CD8-positive, alpha-beta memory T cell (primary cell): Measurements from ENCODE around the gene ASTN2. TPM values are rescaled to one million over a fixed set of nuclear protein-coding genes. Genes with fewer than 3 reads are reported as not detected.

Source experiments
- CTCF ChIA-PET: fragments of 350-600 bp; sonication (Branson Sonifier 250); formaldehyde crosslinking; loops from one replicate; lab custom pipeline; 2021; ENCODE audit warnings: antibody characterized with exemption; lab: Charles Lee
- POLR2A ChIA-PET: fragments of 350-600 bp; sonication (Branson Sonifier 250); formaldehyde crosslinking; loops from one replicate; lab custom pipeline; 2021; ENCODE audit warnings: antibody characterized with exemption; lab: Charles Lee
- DNase-seq, 5 donors: peaks; one replicate each; pipeline versions ENCODE4 v3.0.0 to v3.0.0-alpha.2; 2020 to 2022; ENCODE audit warnings: mixed read lengths in 1 of 5
- H3K27ac ChIP-seq: one replicate; pipeline ENCODE4 v1.7.0; 2013; ENCODE audit warnings: low read depth, mild to moderate bottlenecking, low read length, moderate library complexity
- H3K27me3 ChIP-seq: 2 replicates; pipeline ENCODE4 v1.7.0; 2013; ENCODE audit warnings: low read length, mild to moderate bottlenecking; ENCODE audit not compliant: insufficient read depth, poor library complexity, severe bottlenecking
- H3K36me3 ChIP-seq: 2 replicates; pipeline ENCODE4 v1.7.0; 2013; ENCODE audit warnings: mild to moderate bottlenecking, low read length, moderate library complexity; ENCODE audit not compliant: insufficient read depth
- H3K4me1 ChIP-seq: 2 replicates; pipeline ENCODE4 v1.7.0; 2013; ENCODE audit warnings: mild to moderate bottlenecking, low read length, moderate library complexity; ENCODE audit not compliant: insufficient read depth
- H3K4me3 ChIP-seq: 2 replicates; pipeline ENCODE4 v1.7.0; 2013; ENCODE audit warnings: mild to moderate bottlenecking, low read length
- H3K9me3 ChIP-seq: 2 replicates; pipeline ENCODE4 v1.7.0; 2013; ENCODE audit warnings: mild to moderate bottlenecking, low read length
- H3K27ac Mint-ChIP-seq, 8 donors: one replicate each; pipeline ENCODE4 v1.8.0; 2020 to 2021; ENCODE audit warnings: mixed read lengths in 8 of 8, mild to moderate bottlenecking in 6 of 8, inconsistent platforms in 3 of 8, moderate library complexity in 3 of 8
- H3K27me3 Mint-ChIP-seq, 2 donors: one replicate each; pipeline ENCODE4 v1.8.0; 2020 to 2021; ENCODE audit warnings: mixed read lengths in 2 of 2, mild to moderate bottlenecking in 1 of 2, moderate library complexity in 1 of 2
- H3K36me3 Mint-ChIP-seq, 3 donors: one replicate each; pipeline ENCODE4 v1.8.0; 2020 to 2021; ENCODE audit warnings: mixed read lengths in 3 of 3, inconsistent platforms in 1 of 3, mild to moderate bottlenecking in 1 of 3
- H3K4me1 Mint-ChIP-seq, 3 donors: one replicate each; pipeline ENCODE4 v1.8.0; 2020 to 2021; ENCODE audit warnings: mixed read lengths in 3 of 3, inconsistent platforms in 1 of 3, mild to moderate bottlenecking in 1 of 3
- H3K4me3 Mint-ChIP-seq, 7 donors: one replicate each; pipeline ENCODE4 v1.8.0; 2020 to 2021; ENCODE audit warnings: mixed read lengths in 7 of 7, mild to moderate bottlenecking in 6 of 7, moderate library complexity in 4 of 7, inconsistent platforms in 2 of 7
- H3K9me3 Mint-ChIP-seq, 5 donors: one replicate each; pipeline ENCODE4 v1.8.0; 2020 to 2022; ENCODE audit warnings: mixed read lengths in 5 of 5, mild to moderate bottlenecking in 3 of 5, moderate library complexity in 2 of 5, inconsistent platforms in 1 of 5
- polyA plus RNA-seq: library from polyadenylated mRNA; unstranded; fragments of 300-500 nt; fragmentation: Illumina TruSeq; gene quantifications from one replicate; pipeline ENCODE4 v1.2.3, GENCODE V29; 2021
- total RNA-seq, 2 experiments: library from RNA; stranded (reverse); gene quantifications; one replicate each; pipeline ENCODE4 v1.2.3, GENCODE V29; 2021

Gene ASTN2
- total and polyA plus RNA-seq, 3 experiments from 2014 or later = 4.1 to 4.8 (median 4.2) TPM

GRCh38 chr9:117453737-117454136 lies 38.9 kb upstream of the ASTN2 start:
- Histone ChIP-seq H3K4me1 (no peaks in the 10 kb centered on the region), H3K36me3 (no peaks in the 10 kb centered on the region), H3K4me3 (no peak overlapping the region), H3K27me3 (no peaks in the 10 kb centered on the region), H3K9me3 (no peaks in the 10 kb centered on the region), H3K27ac (no peak overlapping the region)
- ChIA-PET CTCF (no interaction called here), POLR2A (no interaction called here)
- Mint-ChIP-seq H3K27me3 (peaks cover 0 to 2% of the 10 kb centered on the region in 2 donors), H3K36me3 (no peaks in the 10 kb centered on the region), H3K27ac (no peak overlapping the region), H3K4me1 (no peaks in the 10 kb centered on the region), H3K4me3 (no peak overlapping the region), H3K9me3 (peaks cover 0 to 5% (median 2%) of the 10 kb centered on the region in 5 donors)
- no peak for DNase-seq

GRCh38 chr9:117451311-117451710 lies 36.5 kb upstream of the ASTN2 start:
- Histone ChIP-seq H3K9me3 (no peaks in the 10 kb centered on the region), H3K4me3 (no peak overlapping the region), H3K27ac (no peak overlapping the region), H3K4me1 (no peaks in the 10 kb centered on the region), H3K27me3 (no peaks in the 10 kb centered on the region), H3K36me3 (no peaks in the 10 kb centered on the region)
- Mint-ChIP-seq H3K4me1 (no peaks in the 10 kb centered on the region), H3K4me3 (no peak overlapping the region), H3K27me3 (peaks cover 0 to 2% of the 10 kb centered on the region in 2 donors), H3K9me3 (peaks cover 0 to 8% (median 5%) of the 10 kb centered on the region in 5 donors), H3K27ac (no peak overlapping the region), H3K36me3 (no peaks in the 10 kb centered on the region)
- ChIA-PET CTCF (no interaction called here), POLR2A (no interaction called here)
- no peak for DNase-seq

DNA sequence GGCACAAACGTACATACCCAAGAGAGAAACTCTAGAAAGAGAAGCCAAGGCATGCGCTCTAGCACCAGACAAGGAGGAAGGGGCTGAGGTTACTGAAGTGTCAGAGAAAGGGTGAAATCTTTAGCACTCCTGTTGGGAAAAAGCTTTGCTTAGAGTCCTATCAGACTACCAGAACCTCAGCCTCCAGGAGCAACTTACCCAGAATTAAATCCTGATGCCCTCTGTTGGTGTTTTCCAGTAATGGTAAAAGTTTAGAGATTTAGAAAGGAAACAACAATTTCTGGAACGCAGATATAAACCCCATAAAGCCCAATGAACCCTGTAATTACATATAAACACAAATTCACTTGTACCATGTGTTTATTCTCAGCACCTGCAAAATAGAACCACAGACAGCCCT lies 33.2 kb upstream of the ASTN2 start:
- H3K36me3 ChIP-seq = no peaks in the 10 kb centered on the region
- no peaks in the 10 kb centered on the region for H3K27me3 Mint-ChIP-seq
- H3K4me3 Mint-ChIP-seq = no peak overlapping the region
- H3K4me3 ChIP-seq = no peak overlapping the region
- H3K27ac ChIP-seq = no peak overlapping the region
- no peaks in the 10 kb centered on the region for H3K36me3 Mint-ChIP-seq
- DNase-seq = no peak
- H3K4me1 ChIP-seq = no peaks in the 10 kb centered on the region
- no peaks in the 10 kb centered on the region for H3K4me1 Mint-ChIP-seq
- POLR2A ChIA-PET = no interaction called here
- peaks cover 0 to 8% (median 0%) of the 10 kb centered on the region in 5 donors for H3K9me3 Mint-ChIP-seq
- no peaks in the 10 kb centered on the region for H3K27me3 ChIP-seq
- H3K9me3 ChIP-seq = no peaks in the 10 kb centered on the region
- CTCF ChIA-PET = no interaction called here
- no peak overlapping the region for H3K27ac Mint-ChIP-seq

DNA sequence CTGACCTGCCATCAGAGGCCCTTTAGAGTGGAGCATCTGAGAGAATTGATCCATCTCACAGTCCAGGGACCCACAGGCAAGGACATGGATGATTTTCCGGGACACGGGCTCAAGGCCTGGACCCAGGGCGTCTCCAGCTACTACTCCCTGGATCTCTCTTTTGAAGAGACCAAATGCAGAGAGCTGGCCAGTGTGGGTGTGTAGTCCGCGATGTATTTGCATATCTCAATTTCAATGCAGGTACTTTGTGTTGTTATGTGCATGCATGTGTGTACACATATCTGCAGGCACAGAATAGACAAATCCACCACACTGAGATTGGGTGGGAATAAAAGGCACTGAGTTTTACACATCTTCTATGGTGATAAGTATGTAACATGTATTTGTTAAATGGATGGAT lies 30.8 kb upstream of the ASTN2 start:
- H3K9me3 ChIP-seq = no peaks in the 10 kb centered on the region
- ChIA-PET POLR2A (no interaction called here), CTCF (no interaction called here)
- Mint-ChIP-seq H3K4me1 (no peaks in the 10 kb centered on the region), H3K4me3 (no peak overlapping the region), H3K27ac (no peak overlapping the region), H3K9me3 (peaks cover 0 to 10% (median 2%) of the 10 kb centered on the region in 5 donors), H3K36me3 (no peaks in the 10 kb centered on the region), H3K27me3 (no peaks in the 10 kb centered on the region)
- no peaks in the 10 kb centered on the region for H3K4me1 ChIP-seq
- no peak overlapping the region for H3K4me3 ChIP-seq
- no peak for DNase-seq
- no peaks in the 10 kb centered on the region for H3K36me3 ChIP-seq
- H3K27ac ChIP-seq = no peak overlapping the region
- no peaks in the 10 kb centered on the region for H3K27me3 ChIP-seq

GRCh38 chr9:117444501-117444900 lies 29.6 kb upstream of the ASTN2 start:
- POLR2A ChIA-PET = no interaction called here
- Mint-ChIP-seq H3K4me3 (no peak overlapping the region), H3K4me1 (no peaks in the 10 kb centered on the region), H3K9me3 (peaks cover 0 to 10% (median 3%) of the 10 kb centered on the region in 5 donors), H3K27me3 (no peaks in the 10 kb centered on the region), H3K27ac (no peak overlapping the region), H3K36me3 (no peaks in the 10 kb centered on the region)
- no peak for DNase-seq
- Histone ChIP-seq H3K36me3 (no peaks in the 10 kb centered on the region), H3K27ac (no peak overlapping the region), H3K27me3 (no peaks in the 10 kb centered on the region), H3K4me3 (no peak overlapping the region), H3K4me1 (no peaks in the 10 kb centered on the region), H3K9me3 (no peaks in the 10 kb centered on the region)
- CTCF ChIA-PET = no interaction called here

DNA sequence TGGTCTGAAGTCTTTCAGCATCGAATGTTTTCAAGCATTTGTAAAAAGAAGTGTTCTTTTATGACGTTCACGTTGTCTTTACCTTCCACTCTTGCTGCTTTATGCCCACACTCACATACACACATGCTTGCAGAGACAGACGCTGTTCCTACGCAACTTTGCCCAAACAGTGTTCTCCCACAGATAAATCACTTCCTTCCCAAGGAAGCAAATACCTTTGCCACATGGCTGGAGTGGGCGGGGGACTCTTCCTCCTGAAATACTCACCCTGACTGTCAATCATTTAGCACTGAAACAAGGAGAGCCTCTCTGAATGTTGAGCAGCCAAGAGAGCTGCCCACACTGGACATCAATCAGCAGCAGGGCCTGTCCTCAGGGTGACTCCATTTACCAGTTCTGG lies 22.4 kb upstream of the ASTN2 start:
- Mint-ChIP-seq H3K27ac (no peak overlapping the region), H3K4me1 (no peaks in the 10 kb centered on the region), H3K27me3 (no peaks in the 10 kb centered on the region), H3K36me3 (no peaks in the 10 kb centered on the region), H3K9me3 (peaks cover 0 to 10% (median 3%) of the 10 kb centered on the region in 5 donors), H3K4me3 (no peak overlapping the region)
- no peaks in the 10 kb centered on the region for H3K27me3 ChIP-seq
- ChIA-PET CTCF (no interaction called here), POLR2A (no interaction called here)
- DNase-seq = no peak
- no peak overlapping the region for H3K4me3 ChIP-seq
- H3K9me3 ChIP-seq = no peaks in the 10 kb centered on the region
- H3K27ac ChIP-seq = no peak overlapping the region
- no peaks in the 10 kb centered on the region for H3K36me3 ChIP-seq
- H3K4me1 ChIP-seq = no peaks in the 10 kb centered on the region

DNA sequence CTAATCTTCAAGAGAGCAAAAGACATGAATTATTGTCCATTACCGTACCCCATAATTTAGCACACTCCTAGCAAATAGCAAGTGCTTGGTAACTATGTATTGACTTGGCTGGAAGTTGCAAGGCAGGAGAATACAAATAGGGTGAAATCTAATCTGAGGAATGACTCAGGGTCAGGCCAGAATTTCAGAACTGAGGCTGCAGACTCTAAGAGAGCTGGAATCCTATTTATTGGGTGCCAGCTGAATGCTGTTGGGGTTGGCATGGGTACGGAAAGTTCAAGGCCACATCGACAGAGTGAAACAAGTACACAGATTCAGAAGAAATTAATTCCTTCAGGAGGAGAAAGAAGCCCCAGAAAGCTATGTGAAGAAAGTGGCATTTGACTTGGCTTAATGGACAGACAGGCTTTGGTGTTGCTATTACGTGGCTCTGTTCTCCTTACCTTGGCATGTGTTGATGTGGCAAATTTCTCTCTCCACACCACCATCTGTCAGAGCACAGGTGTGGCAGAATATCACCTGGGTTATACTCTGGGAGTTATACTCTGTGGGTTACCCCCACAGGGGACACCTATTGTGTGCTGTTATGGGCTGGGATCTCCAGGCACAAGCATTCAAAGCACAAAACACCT lies 20.9 kb upstream of the ASTN2 start:
- CTCF ChIA-PET = no interaction called here
- Histone ChIP-seq H3K4me1 (no peaks in the 10 kb centered on the region), H3K27me3 (no peaks in the 10 kb centered on the region), H3K36me3 (no peaks in the 10 kb centered on the region), H3K27ac (no peak overlapping the region), H3K9me3 (no peaks in the 10 kb centered on the region), H3K4me3 (no peak overlapping the region)
- H3K4me1 Mint-ChIP-seq = no peaks in the 10 kb centered on the region
- no peak for DNase-seq
- no peaks in the 10 kb centered on the region for H3K36me3 Mint-ChIP-seq
- no peak overlapping the region for H3K27ac Mint-ChIP-seq
- H3K4me3 Mint-ChIP-seq = no peak overlapping the region
- H3K27me3 Mint-ChIP-seq = no peaks in the 10 kb centered on the region
- H3K9me3 Mint-ChIP-seq = peaks cover 0 to 14% (median 3%) of the 10 kb centered on the region in 5 donors
- POLR2A ChIA-PET = no interaction called here

- Histone ChIP-seq H3K27ac (no peak overlapping the region), H3K36me3 (no peaks in the 10 kb centered on the region), H3K4me1 (no peaks in the 10 kb centered on the region), H3K4me3 (no peak overlapping the region), H3K9me3 (no peaks in the 10 kb centered on the region), H3K27me3 (no peaks in the 10 kb centered on the region)
- DNase-seq = no peak
- Mint-ChIP-seq H3K4me1 (no peaks in the 10 kb centered on the region), H3K27me3 (no peaks in the 10 kb centered on the region), H3K36me3 (no peaks in the 10 kb centered on the region), H3K27ac (no peak overlapping the region), H3K9me3 (peaks cover 0 to 14% (median 4%) of the 10 kb centered on the region in 5 donors), H3K4me3 (no peak overlapping the region)
- ChIA-PET POLR2A (no interaction called here), CTCF (no interaction called here)
These were observed 19.7 kb upstream of the ASTN2 start for GRCh38 chr9:117434566-117434965.
